IPS DF 19.7 (cell line): ENCODE measurements around the gene LOXL1.

ENCODE experiments used
- DNase-seq: peaks from one replicate; pipeline ENCODE4 v3.0.0-alpha.2; 2013; ENCODE audit warnings: low read depth, low spot score

Gene LOXL1

GRCh38 chr15:73899197-73900094 lies 26.8 kb upstream of the LOXL1 start:
- no peak for DNase-seq

- DNase-seq: no peak
Measured at GRCh38 chr15:73900095-73900712, 26.1 kb upstream of the LOXL1 start.

GRCh38 chr15:73901126-73901810 lies 25.0 kb upstream of the LOXL1 start:
- DNase-seq: no peak

DNA sequence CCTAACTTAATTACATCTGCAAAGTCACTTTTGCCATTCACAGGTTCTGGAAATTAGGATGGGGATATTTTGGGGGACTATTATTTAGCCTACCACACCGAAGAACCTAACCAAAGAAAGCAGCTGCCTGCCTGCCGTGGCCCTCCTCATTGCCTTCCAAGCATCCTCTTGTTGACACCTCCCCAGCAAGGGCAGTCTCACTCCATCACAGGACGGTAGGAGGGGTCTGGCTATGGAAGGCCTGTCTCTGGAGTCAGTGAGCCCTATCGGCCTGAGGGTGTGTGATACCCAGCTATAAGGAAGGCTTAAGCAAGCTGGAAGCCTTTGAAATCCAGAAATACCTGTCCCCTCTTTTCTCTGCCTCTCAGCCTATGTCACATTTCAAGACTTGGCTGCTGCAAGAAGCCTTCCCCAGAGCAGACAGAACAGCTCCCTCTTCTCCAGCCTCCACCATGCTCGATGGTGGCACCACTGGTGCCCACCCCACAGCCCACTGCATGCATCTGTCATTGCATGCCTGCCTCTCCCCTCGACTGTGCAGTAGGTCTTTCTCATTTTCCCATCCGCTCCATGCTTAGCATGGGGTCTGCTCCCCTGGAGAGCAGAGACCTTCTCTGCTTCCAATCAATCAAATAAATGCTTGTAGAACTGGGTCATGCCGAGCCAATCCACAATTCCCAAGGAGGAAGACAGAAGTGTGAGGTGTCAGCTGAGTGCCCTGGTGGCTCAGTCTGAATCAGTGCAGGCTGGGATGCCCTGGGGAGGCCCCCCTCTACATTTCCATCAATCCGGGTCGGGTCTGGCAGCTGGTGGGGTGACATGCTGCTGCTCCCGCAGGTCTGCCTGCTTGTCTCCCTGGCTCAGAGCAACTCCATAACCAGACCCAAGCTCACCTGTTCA lies 23.9 kb upstream of the LOXL1 start:
- DNase-seq: no peak

DNA sequence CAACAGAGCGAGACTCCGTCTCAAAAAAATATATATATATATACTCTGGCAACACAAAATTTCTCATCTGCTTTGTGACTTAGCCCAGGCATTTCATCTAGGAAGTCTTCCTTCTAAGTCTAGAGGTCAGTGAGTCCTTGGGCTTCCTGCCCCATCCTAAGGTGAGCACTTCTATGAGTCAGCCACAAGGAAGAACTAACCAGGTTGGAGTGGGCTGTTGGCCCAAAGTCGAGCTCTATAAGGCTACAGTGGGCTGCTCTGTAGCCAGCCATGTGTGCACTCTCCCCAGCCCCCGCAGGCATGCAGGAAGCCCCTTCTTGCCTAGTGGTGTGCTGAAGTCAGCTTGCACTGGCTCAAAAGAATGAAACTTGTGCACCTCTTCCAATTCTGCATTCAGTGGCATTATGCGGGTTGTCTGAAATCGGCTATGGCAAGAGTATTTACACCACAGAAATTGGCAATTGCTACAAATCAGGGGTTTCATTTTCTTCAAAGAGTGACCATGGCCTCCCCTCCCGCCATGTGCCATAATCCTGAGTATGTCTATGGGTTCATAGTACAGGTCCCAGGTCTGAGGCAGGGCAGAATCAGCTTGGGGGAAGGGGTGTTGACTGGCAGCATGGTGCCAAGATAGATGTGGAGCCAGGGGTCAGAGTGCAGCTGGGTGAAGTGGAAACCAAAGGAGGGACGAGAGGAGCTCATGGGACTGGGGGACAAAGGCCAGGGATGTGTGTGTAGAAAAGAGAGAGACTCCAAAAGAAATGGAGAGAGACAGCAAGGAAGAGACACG lies 22.0 kb upstream of the LOXL1 start:
- DNase-seq: no peak

DNA sequence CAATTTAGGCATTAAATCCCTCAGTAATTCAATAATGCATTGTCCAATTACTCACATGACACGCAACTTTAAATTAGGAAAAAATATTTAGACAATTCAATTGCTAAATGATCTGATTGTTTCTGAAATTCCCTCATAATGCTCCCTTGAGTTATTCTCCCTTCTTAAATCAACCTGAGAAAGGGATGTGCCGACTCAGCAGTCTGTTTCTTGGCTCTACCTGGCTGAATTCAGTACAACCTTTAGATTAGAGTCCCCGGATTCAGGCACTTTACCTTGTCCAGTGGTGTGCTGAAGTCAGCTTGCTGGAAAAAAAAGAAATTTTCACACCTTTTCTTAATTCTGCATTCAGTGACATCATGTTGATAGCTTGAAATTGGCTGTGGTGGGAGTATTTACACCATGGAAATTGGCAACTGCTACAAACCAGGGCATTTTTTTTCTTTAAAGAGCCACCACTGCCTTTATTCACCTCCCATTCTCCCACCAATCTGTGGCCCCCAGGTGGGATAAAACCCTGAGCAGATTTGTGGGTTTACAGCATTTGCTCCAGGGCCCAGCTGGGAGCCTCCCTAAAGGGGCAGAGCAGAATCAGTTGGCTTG lies 20.9 kb upstream of the LOXL1 start:
- DNase-seq: no peak

DNA sequence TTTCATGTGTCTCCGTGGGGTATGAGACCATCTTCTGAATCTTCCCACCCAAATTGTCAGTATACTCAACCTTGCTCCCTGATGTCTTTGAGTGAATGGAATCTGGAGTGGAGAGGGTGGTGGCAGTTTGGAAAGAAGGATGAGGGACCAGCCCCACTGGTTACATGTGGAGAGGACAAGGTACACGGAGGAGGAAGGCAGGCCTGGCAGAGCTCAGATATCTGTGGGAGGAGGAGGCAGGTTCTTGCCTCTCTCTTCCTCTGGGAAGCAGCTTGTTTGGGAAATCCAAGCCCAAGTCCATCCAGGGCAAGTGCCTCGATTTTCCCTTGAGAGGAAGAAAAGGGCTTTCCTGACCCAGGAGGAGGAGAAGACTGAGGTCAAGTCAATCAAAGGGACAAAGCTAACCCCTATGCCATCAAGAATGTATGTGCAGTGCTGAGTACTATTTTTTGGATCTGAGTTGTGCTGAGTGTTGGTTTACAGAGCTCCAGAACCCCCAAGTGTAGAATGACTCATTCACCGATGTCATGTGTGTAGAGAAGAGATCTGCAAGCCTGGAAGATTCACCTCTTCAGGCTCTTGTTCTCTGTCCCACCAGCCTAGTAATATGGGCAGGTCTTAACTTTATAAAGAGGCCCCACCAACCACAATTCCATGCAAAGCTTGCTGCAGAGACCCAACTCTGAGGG lies 19.8 kb upstream of the LOXL1 start:
- no peak for DNase-seq

GRCh38 chr15:73907035-73907408 lies 19.2 kb upstream of the LOXL1 start:
- no peak for DNase-seq

- no peak for DNase-seq
Measured at GRCh38 chr15:73908030-73908821, 18.0 kb upstream of the LOXL1 start.

GRCh38 chr15:73908822-73909122 lies 17.5 kb upstream of the LOXL1 start:
- no peak for DNase-seq

GRCh38 chr15:73909651-73910050 lies 16.6 kb upstream of the LOXL1 start:
- no peak for DNase-seq

GRCh38 chr15:73910522-73911303 lies 15.5 kb upstream of the LOXL1 start:
- no peak for DNase-seq

- DNase-seq: no peak
Measured at GRCh38 chr15:73912030-73912596, 14.1 kb upstream of the LOXL1 start.

DNA sequence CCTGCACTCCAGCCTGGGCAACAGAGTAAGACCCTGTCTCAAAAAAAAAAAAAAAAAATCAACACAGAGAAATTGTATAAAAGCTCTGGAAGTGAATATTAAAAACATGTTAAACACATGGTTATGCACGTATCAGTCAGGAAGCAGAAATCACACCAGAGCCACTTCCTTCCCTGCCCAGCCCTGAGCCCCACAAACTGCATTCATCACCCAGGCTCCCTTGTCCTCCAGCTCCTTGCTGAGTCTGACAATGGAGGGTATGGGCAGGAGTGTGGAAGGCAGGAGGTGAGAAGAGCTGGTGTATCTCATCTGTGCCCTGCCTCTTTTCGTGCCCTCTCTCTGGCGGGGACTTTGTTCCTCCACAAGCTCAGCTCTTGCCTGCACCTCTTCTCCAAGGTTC lies 12.1 kb upstream of the LOXL1 start:
- DNase-seq: no peak

GRCh38 chr15:73915082-73915481 lies 11.2 kb upstream of the LOXL1 start:
- DNase-seq: no peak

GRCh38 chr15:73918784-73919183 lies 7.5 kb upstream of the LOXL1 start:
- no peak for DNase-seq

GRCh38 chr15:73919706-73920105 lies 6.6 kb upstream of the LOXL1 start:
- no peak for DNase-seq
